Mesothelial cell of epicardium (in vitro differentiated cells): ENCODE results near the gene GHR. TPM values are rescaled to one million over a fixed set of nuclear protein-coding genes. Genes with fewer than 3 reads are reported as not detected.
A peak's percentile ranks its signal among the peaks of the same experiment; 100 is the strongest.

Experiments used
- DNase-seq, 2 experiments: peaks; one replicate each; pipeline ENCODE4 v3.0.0; 2021; ENCODE audit warnings: low spot score in 2 of 2; ENCODE audit not compliant: unreplicated experiment in 2 of 2
- H3K27ac Mint-ChIP-seq: 2 replicates; pipeline ENCODE4 v1.8.0; 2021; ENCODE audit warnings: mixed read lengths
- H3K27me3 Mint-ChIP-seq: 2 replicates; pipeline ENCODE4 v1.8.0; 2021; ENCODE audit warnings: low read depth, mixed read lengths
- H3K36me3 Mint-ChIP-seq: 2 replicates; pipeline ENCODE4 v1.8.0; 2021; ENCODE audit warnings: mixed read lengths
- H3K4me1 Mint-ChIP-seq: 2 replicates; pipeline ENCODE4 v1.8.0; 2021; ENCODE audit warnings: mixed read lengths
- H3K4me3 Mint-ChIP-seq: 2 replicates; pipeline ENCODE4 v1.8.0; 2021; ENCODE audit warnings: mild to moderate bottlenecking, moderate library complexity, mixed read lengths
- H3K9me3 Mint-ChIP-seq: 2 replicates; pipeline ENCODE4 v1.8.0; 2021; ENCODE audit warnings: mixed read lengths
- CTCF ChIP-seq: fragments of 200-600 bp; sonication (generic); IDR thresholded peaks from one replicate; pipeline ENCODE4 v1.5.0; 2021; ENCODE audit warnings: antibody characterized with exemption; ENCODE audit not compliant: unreplicated experiment
- total RNA-seq: library from RNA; stranded (reverse); gene quantifications from 3 replicates; pipeline ENCODE4 v1.2.1, GENCODE V29; 2021

The GHR gene
- total RNA-seq, 1 donor from 2014 or later = 7.9 TPM

GRCh38 chr5:42496397-42497156 is 73.3 kb downstream of the GHR start:
- Mint-ChIP-seq H3K27ac (no peak overlapping the region), H3K4me1 (peaks cover 27% of the 10 kb centered on the region), H3K4me3 (no peak overlapping the region), H3K27me3 (no peaks in the 10 kb centered on the region), H3K9me3 (no peaks in the 10 kb centered on the region), H3K36me3 (no peaks in the 10 kb centered on the region)
- no peak for DNase-seq
- TF ChIP-seq CTCF = no peak

- TF ChIP-seq CTCF = no peak
- Mint-ChIP-seq H3K4me1 (peaks cover 16% of the 10 kb centered on the region), H3K4me3 (no peak overlapping the region), H3K9me3 (no peaks in the 10 kb centered on the region), H3K36me3 (no peaks in the 10 kb centered on the region), H3K27me3 (no peaks in the 10 kb centered on the region), H3K27ac (no peak overlapping the region)
- no peak for DNase-seq
Measured at GRCh38 chr5:42498000-42498399, 74.8 kb downstream of the GHR start.

GRCh38 chr5:42499016-42499415 is 75.8 kb downstream of the GHR start:
- H3K4me3 Mint-ChIP-seq = no peak overlapping the region
- H3K9me3 Mint-ChIP-seq = no peaks in the 10 kb centered on the region
- H3K36me3 Mint-ChIP-seq = no peaks in the 10 kb centered on the region
- H3K4me1 Mint-ChIP-seq = peaks cover 19% of the 10 kb centered on the region
- no peak for DNase-seq
- no peak overlapping the region for H3K27ac Mint-ChIP-seq
- no peaks in the 10 kb centered on the region for H3K27me3 Mint-ChIP-seq
- no peak for TF ChIP-seq CTCF

- peak overlapping the region; percentile 62 for H3K27ac Mint-ChIP-seq
- no peaks in the 10 kb centered on the region for H3K9me3 Mint-ChIP-seq
- DNase-seq = no peak
- no peaks in the 10 kb centered on the region for H3K27me3 Mint-ChIP-seq
- H3K4me3 Mint-ChIP-seq = no peak overlapping the region
- H3K4me1 Mint-ChIP-seq = peaks cover 19% of the 10 kb centered on the region
- TF ChIP-seq CTCF = no peak
- H3K36me3 Mint-ChIP-seq = no peaks in the 10 kb centered on the region
Measured at GRCh38 chr5:42500003-42500599, 76.9 kb downstream of the GHR start.

- Mint-ChIP-seq H3K4me1 (peaks cover 17% of the 10 kb centered on the region), H3K27ac (no peak overlapping the region), H3K36me3 (no peaks in the 10 kb centered on the region), H3K4me3 (no peak overlapping the region), H3K9me3 (no peaks in the 10 kb centered on the region), H3K27me3 (no peaks in the 10 kb centered on the region)
- no peak for TF ChIP-seq CTCF
- no peak for DNase-seq
Measured at GRCh38 chr5:42502613-42503470, 79.6 kb downstream of the GHR start.
